ENCODE measurements around the gene PHLDA3.

PHLDA3 gene

GRCh38 chr1:201422436-201423030, 46.5 kb downstream of the PHLDA3 start:
- H3K4me3 ChIP-seq (ENCODE audit: low read depth, low read length), result no peak overlapping the region
- no peak for TF ChIP-seq CTCF (IDR thresholded peaks at IDR 0.05; ENCODE audit: low read depth, low read length)

DNA sequence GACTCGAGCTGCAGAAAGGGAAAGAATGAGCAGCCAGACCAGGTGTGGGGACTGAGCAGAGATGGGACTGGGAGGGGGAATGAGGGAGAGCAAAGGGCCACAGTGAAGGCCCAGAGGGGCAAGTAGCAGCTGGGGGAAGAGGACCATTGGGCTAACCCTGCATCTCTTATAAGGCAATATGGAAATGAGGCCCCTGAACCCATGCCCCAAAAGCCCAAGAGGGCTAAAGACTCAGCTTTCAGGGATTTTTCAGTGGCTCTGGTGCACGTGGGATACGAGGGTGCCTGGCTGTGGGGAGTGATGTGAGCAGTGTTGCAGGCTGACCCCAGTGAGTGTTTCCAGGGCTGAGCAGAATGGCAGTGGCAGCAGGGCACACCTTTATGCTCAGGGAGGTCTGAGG, 47.0 kb downstream of the PHLDA3 start:
- H3K4me3 ChIP-seq (ENCODE audit: low read depth, low read length), result no peak overlapping the region
- no peak for TF ChIP-seq CTCF (IDR thresholded peaks at IDR 0.05; ENCODE audit: low read depth, low read length)

DNA sequence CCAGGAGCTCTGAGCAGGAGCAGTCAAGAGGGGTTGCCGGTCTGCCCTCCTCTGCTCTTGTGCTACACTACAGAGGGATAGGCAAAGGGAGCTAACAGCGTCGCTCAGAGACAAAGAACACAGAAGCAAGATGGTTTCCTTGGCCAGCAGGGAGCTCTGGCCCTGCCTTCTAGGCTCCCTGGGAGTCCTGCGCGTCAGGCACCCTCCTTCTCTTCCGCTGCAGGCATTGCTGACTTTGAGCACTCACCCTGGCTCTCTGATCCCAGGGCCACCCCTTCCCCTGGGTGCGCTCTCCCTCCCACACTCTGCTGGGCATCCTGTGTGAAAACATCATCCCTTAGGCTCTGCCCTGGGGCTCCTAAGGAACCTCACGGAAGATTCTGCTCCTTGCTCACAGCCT, 47.9 kb downstream of the PHLDA3 start:
- TF ChIP-seq CTCF (IDR thresholded peaks at IDR 0.05; ENCODE audit: low read depth, low read length), result no peak
- no peak overlapping the region for H3K4me3 ChIP-seq (ENCODE audit: low read depth, low read length)

DNA sequence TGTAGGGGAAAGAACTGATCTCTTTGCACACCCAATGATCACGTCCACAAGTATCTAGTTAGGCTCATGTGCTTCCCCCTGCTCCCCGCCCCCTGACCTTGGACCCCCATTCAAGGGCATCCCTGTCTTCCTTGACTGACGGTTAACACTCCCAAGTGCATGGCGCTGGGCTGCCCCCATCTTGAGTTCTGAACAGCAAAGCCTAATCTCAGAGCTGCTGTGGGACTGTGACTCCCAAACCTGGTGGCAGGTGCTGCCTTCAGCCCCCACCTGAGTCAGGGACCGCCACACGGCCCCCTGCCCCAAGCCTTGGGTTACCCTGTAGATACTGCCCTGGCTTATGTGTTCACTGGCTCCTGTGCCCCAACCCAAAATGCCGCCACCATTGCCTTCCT, 48.4 kb downstream of the PHLDA3 start:
- no peak for TF ChIP-seq CTCF (IDR thresholded peaks at IDR 0.05; ENCODE audit: low read depth, low read length)
- no peak overlapping the region for H3K4me3 ChIP-seq (ENCODE audit: low read depth, low read length)

- TF ChIP-seq CTCF (IDR thresholded peaks at IDR 0.05; ENCODE audit: low read depth, low read length), result no peak
- H3K4me3 ChIP-seq (ENCODE audit: low read depth, low read length), result no peak overlapping the region
Observed at GRCh38 chr1:201419746-201420607, 49.0 kb downstream of the PHLDA3 start.

- TF ChIP-seq CTCF (IDR thresholded peaks at IDR 0.05; ENCODE audit: low read depth, low read length), result no peak
Observed at GRCh38 chr1:201419256-201419655, 49.7 kb downstream of the PHLDA3 start.

DNA sequence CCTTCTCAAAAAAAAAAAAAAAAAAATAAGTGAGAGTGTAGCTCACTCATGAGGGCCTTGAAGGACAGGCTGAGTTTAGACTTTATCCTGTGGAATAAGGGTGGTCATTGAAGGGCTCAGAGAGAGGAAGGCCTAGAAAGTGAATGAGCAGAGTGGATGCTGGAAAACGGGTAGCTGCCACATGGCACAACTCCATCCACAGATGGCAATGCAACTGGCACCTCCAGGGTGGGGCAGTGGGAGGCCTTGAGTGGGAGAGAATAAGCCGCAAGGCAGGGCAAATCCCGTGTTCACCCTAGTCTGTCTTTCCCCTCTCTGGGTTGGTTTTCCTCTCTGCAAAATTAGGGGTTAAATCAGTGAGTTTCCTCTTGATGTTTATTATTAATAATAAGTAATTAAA, 50.5 kb downstream of the PHLDA3 start:
- H3K4me3 ChIP-seq (ENCODE audit: low read depth, low read length), result no peak overlapping the region
- TF ChIP-seq CTCF (IDR thresholded peaks at IDR 0.05; ENCODE audit: low read depth, low read length), result no peak

More at GRCh38 chr1:201419256-201419655, 49.7 kb downstream of the PHLDA3 start:
- no peak overlapping the region for H3K4me3 ChIP-seq (ENCODE audit: low read depth, low read length)

Measured in WI38 (cell line).